C4-2B (cell line): ENCODE measurements around the gene SMIM13.

ENCODE experiments used
- ZFX ChIP-seq: fragments of 450-650 bp; IDR thresholded peaks from 2 replicates; pipeline ENCODE4 v1.6.1; 2017
- TF ChIP-seq, protein P1 (sequence below): fragments of 450-650 bp; conservative IDR thresholded peaks from 2 replicates; pipeline ENCODE4 v1.5.1; 2017; ENCODE audit warnings: mild to moderate bottlenecking

DNA sequence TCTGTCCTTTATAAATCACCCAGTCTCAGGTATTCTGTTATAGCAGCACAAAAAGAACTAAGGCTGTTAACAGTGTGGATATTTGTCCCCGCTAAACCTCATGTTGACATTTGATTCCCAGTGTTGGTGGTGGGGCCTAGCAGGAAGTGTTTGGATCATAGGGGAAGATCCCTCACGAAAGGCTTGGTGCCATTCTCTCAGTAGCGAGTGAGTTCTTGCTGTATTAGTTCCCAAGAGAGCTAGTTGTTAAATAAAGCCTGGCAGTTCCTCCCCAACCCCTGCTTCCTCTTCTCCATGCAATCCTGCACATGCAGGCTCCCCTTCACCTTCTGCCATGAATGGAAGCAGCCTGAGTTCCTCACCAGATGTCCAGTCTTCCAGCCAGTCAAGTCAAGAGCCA lies 47.7 kb downstream of the SMIM13 start:
- TF ChIP-seq, protein P1, sequence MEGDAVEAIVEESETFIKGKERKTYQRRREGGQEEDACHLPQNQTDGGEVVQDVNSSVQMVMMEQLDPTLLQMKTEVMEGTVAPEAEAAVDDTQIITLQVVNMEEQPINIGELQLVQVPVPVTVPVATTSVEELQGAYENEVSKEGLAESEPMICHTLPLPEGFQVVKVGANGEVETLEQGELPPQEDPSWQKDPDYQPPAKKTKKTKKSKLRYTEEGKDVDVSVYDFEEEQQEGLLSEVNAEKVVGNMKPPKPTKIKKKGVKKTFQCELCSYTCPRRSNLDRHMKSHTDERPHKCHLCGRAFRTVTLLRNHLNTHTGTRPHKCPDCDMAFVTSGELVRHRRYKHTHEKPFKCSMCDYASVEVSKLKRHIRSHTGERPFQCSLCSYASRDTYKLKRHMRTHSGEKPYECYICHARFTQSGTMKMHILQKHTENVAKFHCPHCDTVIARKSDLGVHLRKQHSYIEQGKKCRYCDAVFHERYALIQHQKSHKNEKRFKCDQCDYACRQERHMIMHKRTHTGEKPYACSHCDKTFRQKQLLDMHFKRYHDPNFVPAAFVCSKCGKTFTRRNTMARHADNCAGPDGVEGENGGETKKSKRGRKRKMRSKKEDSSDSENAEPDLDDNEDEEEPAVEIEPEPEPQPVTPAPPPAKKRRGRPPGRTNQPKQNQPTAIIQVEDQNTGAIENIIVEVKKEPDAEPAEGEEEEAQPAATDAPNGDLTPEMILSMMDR: no peak
- TF ChIP-seq ZFX: no peak
